GM19043 (cell line): ENCODE measurements around the gene NR6A1.

Source experiments
- ATAC-seq: cut with Tn5 transposase; IDR thresholded peaks from one replicate; pipeline ENCODE4 v1.9.1; 2021; ENCODE audit warnings: low read depth; ENCODE audit not compliant: unreplicated experiment

Gene NR6A1

DNA sequence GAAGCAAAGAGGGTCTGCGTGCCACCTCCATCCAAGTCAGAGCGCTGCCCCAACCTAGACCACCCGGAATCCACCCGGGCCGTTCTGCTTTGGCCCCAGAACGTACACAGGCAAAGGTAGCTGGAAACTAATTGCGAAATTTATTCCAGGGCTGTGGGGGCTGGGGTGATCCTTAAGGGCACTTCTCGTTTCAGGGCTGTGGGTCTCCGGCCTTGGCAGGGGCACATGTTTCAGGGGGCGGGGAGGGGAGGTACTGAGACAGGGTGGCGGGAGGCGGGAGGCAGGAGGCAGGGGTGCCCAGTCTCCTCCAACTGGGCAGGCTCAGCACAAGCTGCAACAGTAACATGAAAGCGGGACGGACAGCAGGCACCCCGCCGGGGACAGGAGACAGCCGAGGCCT, 290.0 kb downstream of the NR6A1 start:
- ATAC-seq: no peak

DNA sequence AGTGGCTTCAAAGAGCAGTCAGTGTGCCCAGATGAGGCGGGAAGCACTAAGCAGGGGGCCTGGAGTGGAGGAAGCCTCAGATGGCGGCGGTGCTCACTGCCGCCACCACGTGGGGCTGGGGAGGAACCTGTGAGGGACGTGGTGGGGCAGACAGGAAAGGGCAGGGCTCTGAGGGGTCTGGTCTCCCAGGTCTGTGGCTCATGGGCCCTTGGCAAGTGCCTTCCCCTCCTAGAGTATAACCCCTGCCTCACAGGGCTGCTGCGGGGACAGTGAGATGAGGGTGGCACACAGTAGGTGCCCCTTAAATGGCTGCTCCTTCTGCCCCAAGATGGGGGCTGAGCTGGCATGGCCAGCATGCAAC, 290.5 kb downstream of the NR6A1 start:
- no peak for ATAC-seq

- ATAC-seq: no peak
These were observed 291.0 kb downstream of the NR6A1 start for GRCh38 chr9:124479947-124480620.

GRCh38 chr9:124479371-124479770, 291.7 kb downstream of the NR6A1 start:
- no peak for ATAC-seq

DNA sequence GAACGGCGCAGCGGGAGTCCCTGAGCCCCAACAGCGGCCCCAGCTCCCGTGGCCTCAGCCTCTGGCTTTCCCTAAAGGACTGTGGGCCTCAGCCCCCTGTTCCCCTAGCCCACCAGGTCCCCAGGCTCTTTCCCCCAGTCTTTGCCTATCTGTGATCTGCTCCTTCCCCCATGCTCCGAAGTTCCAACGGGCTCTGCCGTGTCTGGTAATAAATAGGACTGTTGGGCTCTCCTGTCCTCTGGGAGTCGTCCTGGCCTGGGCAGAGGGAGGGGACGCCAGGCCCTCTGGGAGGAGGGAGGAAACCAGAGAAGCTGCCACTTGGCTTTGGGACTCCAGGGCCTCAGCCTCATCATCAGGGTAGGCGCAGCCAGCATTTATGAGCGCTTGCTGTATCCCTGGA, 292.8 kb downstream of the NR6A1 start:
- ATAC-seq: no peak

GRCh38 chr9:124477648-124478285, 293.3 kb downstream of the NR6A1 start:
- no peak for ATAC-seq

- ATAC-seq: no peak
These were observed 293.9 kb downstream of the NR6A1 start for GRCh38 chr9:124477211-124477647.

DNA sequence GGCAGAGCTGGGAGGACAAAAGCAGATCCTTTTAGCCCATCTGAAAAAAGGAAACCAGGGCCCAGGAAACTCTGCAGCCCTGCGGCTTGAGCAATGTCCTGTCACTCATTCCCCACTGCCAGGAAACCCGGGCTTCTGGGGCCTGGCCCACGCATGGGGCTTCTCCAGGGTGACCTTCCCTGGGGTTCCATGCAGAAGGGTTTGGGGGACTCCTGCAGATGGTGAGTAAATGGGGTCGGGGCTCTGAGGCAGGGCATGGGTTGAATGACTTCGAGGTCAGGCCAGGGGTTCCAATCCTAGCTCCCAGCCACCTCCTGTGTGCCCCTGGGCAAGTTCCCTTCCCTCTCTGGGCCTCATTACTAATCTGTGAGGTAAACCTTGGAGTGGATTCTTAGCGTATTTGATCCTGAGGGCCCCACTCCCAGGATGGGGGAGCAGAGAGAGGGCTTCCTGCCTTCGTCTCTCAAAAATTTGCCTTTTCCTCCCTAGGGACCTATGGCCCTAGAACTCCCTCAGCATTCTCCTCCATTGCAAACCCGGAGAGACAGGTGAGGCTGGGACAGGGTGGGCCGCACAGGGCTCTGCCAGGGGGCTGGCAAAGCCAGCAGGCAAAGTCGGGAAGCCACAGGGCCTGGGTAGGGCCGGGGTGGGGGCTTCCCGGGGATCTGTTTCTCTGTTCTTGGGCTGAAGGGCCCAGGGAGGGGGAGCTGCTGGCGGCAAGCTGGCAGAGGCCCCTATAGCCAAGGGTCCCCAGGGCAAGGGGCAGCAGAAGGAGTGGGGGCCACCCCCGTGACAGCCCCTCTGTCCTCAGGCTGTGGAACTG, 295.0 kb downstream of the NR6A1 start:
- ATAC-seq: no peak

- no peak for ATAC-seq
These were observed 295.8 kb downstream of the NR6A1 start for GRCh38 chr9:124475158-124475867.

GRCh38 chr9:124474151-124474550, 297.0 kb downstream of the NR6A1 start:
- no peak for ATAC-seq

DNA sequence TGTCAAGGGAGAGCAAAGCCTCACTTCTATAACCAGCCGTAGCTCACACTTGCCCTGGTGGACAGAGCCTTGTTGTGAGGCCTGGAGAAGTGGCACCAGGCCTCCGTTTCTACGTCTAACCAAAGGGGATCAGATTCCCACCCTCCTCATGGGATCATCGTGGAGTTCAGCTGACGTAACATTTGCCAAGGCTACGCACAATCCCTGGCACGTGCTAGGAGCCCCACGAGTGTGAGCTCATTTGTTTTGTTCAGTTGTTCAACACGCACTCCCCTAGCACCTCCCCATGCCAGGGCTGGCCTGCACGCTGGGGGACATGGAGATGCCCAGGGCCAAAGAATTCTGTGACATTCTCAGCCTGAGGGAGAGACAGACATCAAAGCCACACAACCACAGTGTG, 297.8 kb downstream of the NR6A1 start:
- no peak for ATAC-seq

- no peak for ATAC-seq
These were observed 298.3 kb downstream of the NR6A1 start for GRCh38 chr9:124472770-124473169.

DNA sequence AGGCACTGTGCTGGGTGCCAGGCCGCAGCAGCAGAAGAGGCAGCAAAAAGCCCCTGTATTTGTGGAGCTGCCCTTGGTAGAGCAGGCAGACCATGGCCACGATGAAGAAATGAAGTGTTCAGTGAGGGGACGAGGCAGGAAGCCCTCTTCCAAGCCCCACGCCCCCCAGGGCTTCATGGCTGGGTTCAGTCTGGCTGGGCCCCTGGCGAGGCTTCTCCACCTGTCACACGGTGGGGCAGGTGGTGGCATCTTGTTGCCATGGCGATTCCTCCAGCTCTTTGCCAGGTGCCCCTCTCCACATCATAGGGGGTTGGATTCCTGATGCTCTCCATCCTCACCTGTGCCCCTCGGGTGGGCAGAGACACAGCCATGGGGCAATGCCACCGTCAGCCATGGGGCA, 299.4 kb downstream of the NR6A1 start:
- ATAC-seq: no peak

DNA sequence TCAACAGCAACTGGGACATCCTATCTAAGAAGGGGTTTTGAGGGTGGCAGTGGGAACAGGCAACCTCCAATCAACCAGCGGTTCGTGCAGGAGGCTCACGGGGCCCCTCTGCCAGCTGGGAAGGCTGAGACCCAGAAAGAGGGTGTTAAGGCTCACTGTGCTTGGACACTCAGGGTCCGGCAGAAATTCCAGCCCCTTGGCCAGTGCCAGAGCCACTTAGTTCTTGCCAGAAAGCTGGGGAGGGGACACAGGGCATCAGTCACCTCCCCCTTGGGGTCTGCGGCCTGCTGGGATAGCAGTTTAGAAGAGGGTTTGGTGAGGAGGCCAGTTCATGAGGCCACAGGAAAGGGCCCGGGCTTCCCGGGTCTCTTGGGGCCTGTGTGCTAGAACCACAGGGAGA, 300.4 kb downstream of the NR6A1 start:
- ATAC-seq: no peak

- no peak for ATAC-seq
These were observed 300.8 kb downstream of the NR6A1 start for GRCh38 chr9:124470306-124470705.

DNA sequence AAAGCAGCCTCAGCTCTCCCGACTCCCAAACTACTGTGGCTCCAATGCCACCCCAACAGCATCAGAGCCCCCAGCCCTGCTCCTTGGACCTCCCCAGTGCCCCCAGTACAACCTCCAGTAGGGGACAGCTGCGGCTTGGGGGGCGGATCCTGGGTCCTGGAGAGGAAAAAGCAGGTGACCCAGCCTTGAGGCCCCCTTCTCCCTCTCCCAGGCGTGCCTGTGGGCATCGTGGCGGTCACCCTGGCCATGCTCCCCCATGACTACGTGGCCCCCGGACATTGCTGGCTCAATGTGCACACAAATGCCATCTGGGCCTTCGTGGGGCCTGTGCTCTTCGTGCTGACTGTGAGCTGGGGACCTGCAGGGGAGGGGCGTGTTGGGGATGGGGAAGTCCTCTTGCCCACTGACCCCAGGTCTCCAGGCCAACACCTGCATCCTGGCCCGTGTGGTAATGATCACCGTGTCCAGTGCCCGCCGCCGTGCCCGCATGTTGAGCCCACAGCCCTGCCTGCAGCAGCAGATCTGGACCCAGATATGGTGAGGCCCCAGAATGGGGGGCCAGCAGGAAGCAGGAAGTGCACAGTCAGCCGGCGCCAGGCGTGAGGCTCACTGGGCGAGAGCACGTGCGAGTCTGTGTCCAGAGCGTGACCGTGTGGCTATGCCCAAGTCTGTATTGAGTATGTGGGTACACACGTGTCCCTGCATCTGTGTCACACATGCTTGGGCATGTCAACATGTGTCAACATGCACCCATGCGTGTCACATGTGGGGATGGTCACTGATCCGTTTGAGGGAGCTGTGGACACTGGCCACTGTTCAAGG, 301.9 kb downstream of the NR6A1 start:
- no peak for ATAC-seq

- ATAC-seq: no peak
These were observed 302.9 kb downstream of the NR6A1 start for GRCh38 chr9:124468061-124468740.

DNA sequence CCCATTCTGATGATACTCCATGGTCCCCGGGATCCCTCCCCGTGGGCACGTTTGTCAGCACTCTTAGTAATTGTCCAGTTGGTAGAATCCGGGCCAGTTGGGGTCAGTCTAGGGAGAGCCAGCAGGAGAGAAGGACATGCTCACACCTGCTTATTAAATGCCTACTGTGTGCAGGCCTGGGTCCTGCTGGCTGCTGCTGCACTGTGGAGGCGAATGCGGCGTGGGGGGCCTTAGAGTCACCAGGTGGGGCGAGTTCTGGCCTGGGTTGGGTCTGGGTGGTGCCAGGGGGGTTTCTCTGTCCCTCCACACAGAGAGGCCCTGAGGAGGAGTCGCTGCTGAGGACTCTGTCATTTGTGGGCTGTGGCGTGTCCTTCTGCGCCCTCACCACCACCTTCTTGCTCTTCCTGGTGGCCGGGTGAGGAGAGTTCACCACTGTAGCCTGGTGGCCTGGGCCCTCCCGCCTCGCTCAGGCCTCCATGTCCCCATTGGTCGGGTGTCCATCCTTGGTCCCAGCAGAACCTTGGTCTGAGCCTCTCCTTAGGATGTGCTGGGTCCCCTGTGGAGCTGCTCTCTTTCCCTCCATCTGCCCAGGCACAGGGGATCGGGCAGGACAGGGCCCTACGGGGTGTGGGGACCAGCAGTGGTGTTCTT, 303.6 kb downstream of the NR6A1 start:
- ATAC-seq: no peak
